GM12864 (cell line): ENCODE data around the gene EPHA3.

Source experiments
- DNase-seq: peaks from one replicate; pipeline ENCODE4 v3.0.0-alpha.2; 2011; ENCODE audit warnings: low read depth
- H3K4me3 ChIP-seq: 2 replicates; pipeline ENCODE4 v1.5.1; 2011; ENCODE audit warnings: mild to moderate bottlenecking, low read depth, low read length, control low read depth
- TF ChIP-seq, protein P1 (sequence below): IDR thresholded peaks from 2 replicates; pipeline ENCODE4 v1.5.1; 2011; ENCODE audit warnings: low read depth, mild to moderate bottlenecking, moderate library complexity, low read length, control low read depth, inconsistent platforms; ENCODE audit errors: missing control alignments

Gene EPHA3

DNA sequence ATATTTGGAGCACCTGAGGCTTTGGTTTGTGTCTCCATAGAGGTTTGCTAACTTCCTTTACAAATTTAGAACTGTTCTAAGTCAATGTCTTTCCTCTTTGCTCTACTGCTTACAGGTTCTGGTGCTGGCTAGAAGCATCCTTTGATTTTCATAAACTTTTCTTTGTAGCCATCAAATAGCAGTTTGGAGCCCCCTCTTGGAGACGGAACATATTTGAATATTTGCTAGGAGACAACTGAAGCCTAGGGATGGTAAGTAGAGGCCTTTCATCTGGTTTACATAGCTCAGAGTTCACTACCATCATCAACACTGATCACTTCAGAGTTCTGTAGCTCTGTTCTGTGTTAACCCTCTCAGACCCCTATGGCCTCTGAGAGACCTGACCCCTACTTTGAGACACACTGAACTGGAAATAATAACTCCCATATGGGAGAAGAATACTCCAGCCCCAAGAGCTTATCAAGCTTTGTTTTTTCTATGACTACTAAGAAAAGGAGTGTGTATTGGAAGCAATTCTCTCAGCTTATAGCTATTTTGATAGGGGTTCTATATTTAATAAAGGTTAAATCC lies 420.4 kb downstream of the EPHA3 start:
- TF ChIP-seq, protein P1, sequence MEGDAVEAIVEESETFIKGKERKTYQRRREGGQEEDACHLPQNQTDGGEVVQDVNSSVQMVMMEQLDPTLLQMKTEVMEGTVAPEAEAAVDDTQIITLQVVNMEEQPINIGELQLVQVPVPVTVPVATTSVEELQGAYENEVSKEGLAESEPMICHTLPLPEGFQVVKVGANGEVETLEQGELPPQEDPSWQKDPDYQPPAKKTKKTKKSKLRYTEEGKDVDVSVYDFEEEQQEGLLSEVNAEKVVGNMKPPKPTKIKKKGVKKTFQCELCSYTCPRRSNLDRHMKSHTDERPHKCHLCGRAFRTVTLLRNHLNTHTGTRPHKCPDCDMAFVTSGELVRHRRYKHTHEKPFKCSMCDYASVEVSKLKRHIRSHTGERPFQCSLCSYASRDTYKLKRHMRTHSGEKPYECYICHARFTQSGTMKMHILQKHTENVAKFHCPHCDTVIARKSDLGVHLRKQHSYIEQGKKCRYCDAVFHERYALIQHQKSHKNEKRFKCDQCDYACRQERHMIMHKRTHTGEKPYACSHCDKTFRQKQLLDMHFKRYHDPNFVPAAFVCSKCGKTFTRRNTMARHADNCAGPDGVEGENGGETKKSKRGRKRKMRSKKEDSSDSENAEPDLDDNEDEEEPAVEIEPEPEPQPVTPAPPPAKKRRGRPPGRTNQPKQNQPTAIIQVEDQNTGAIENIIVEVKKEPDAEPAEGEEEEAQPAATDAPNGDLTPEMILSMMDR: no peak
- DNase-seq: no peak
- no peak overlapping the region for H3K4me3 ChIP-seq
